ENCODE measurements around the gene TMCO2.

Gene TMCO2

GRCh38 chr1:40244138-40244744 is 3.5 kb upstream of the TMCO2 start:
- DNase-seq (ENCODE audit: low spot score), result no peak
- in situ Hi-C loops (cut with MboI; ENCODE audit: low pct_unique_long_range_greater_than_20kb, low sequenced_read_pairs, unreplicated experiment), result no loop called here
- TF ChIP-seq, protein P1, sequence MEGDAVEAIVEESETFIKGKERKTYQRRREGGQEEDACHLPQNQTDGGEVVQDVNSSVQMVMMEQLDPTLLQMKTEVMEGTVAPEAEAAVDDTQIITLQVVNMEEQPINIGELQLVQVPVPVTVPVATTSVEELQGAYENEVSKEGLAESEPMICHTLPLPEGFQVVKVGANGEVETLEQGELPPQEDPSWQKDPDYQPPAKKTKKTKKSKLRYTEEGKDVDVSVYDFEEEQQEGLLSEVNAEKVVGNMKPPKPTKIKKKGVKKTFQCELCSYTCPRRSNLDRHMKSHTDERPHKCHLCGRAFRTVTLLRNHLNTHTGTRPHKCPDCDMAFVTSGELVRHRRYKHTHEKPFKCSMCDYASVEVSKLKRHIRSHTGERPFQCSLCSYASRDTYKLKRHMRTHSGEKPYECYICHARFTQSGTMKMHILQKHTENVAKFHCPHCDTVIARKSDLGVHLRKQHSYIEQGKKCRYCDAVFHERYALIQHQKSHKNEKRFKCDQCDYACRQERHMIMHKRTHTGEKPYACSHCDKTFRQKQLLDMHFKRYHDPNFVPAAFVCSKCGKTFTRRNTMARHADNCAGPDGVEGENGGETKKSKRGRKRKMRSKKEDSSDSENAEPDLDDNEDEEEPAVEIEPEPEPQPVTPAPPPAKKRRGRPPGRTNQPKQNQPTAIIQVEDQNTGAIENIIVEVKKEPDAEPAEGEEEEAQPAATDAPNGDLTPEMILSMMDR (IDR thresholded peaks at IDR 0.05; ENCODE audit: extremely low read depth, insufficient read depth, missing control alignments), result no peak

GRCh38 chr1:40245686-40246085 is 2.1 kb upstream of the TMCO2 start:
- no peak for DNase-seq (ENCODE audit: low spot score)
- in situ Hi-C loops (cut with MboI; ENCODE audit: low pct_unique_long_range_greater_than_20kb, low sequenced_read_pairs, unreplicated experiment), result no loop called here
- TF ChIP-seq, protein P1 (IDR thresholded peaks at IDR 0.05; ENCODE audit: extremely low read depth, insufficient read depth, missing control alignments), result no peak

DNA sequence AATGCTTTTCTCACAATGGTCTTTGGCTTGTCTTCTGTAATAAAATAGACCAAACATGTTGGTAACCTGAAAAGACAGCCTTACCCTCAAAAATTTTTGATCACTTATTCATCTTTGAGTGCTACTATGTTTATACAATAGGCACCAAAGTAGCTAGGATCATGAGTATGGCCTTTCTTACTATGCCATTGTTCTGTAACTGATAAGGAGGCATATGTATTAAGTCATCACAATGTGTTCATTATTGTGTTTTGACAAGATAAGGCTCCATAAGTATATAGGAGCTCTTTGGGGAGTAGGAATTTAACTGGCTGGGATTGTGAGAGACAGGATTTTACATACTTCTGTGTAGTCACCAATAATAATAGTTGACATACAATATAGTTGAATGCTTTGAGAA is 675 bp downstream of the TMCO2 start:
- in situ Hi-C loops (cut with MboI; ENCODE audit: low pct_unique_long_range_greater_than_20kb, low sequenced_read_pairs, unreplicated experiment), result no loop called here
- no peak for DNase-seq (ENCODE audit: low spot score)
- TF ChIP-seq, protein P1 (IDR thresholded peaks at IDR 0.05; ENCODE audit: extremely low read depth, insufficient read depth, missing control alignments), result no peak

GRCh38 chr1:40251456-40251855 is 3.7 kb downstream of the TMCO2 start:
- no peak for DNase-seq (ENCODE audit: low spot score)
- in situ Hi-C loops (cut with MboI; ENCODE audit: low pct_unique_long_range_greater_than_20kb, low sequenced_read_pairs, unreplicated experiment), result no loop called here
- TF ChIP-seq, protein P1 (IDR thresholded peaks at IDR 0.05; ENCODE audit: extremely low read depth, insufficient read depth, missing control alignments), result no peak

- no peak for DNase-seq (ENCODE audit: low spot score)
- TF ChIP-seq, protein P1 (IDR thresholded peaks at IDR 0.05; ENCODE audit: extremely low read depth, insufficient read depth, missing control alignments), result no peak
- in situ Hi-C loops (cut with MboI; ENCODE audit: low pct_unique_long_range_greater_than_20kb, low sequenced_read_pairs, unreplicated experiment), result no loop called here
Observed at GRCh38 chr1:40252601-40253000, 4.9 kb downstream of the TMCO2 start.

DNA sequence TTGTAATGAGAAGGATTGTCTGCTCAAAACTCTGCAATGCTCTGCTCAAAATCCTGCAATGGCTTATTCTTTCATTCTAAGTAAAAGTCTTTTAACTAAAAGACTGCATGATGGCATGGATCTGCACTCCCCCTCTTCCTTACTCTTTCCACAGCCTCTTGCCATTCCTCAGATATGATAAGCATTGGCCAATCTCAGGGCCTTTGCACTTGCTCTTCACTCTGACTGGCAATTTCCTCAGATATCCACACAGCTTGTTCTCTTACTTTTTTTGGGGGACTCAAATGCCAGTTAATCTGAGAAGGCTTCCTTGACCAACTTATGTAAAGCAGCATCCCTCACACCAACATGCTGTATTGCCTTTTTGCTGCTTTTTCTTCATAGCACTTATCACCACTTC is 7.5 kb downstream of the TMCO2 start:
- in situ Hi-C loops (cut with MboI; ENCODE audit: low pct_unique_long_range_greater_than_20kb, low sequenced_read_pairs, unreplicated experiment), result no loop called here

More for the DNA sequence above, 7.5 kb downstream of the TMCO2 start:
- DNase-seq (ENCODE audit: low spot score), result no peak
- TF ChIP-seq, protein P1 (IDR thresholded peaks at IDR 0.05; ENCODE audit: extremely low read depth, insufficient read depth, missing control alignments), result no peak
